Stimulated activated memory B cell treated with anti-CD40 and anti-IgM and Interleukin-4, amounts not matched to agents 10 μg/mL and 1 μg/mL and 100 μg/mL, for 72 hours (primary cell): Measurements from ENCODE around the gene SUCO.
A peak's percentile ranks its signal among the peaks of the same experiment; 100 is the strongest.

Experiments
- ATAC-seq: fragments of 150-1000 bp; cut with Tn5 transposase; 2 replicates; pipeline ENCODE4 v1.10.0; 2021
- H3K27ac Mint-ChIP-seq: one replicate; pipeline ENCODE4 v1.8.0; 2022; ENCODE audit warnings: mild to moderate bottlenecking, mixed read lengths
- H3K27me3 Mint-ChIP-seq: one replicate; pipeline ENCODE4 v1.8.0; 2022; ENCODE audit warnings: mixed read lengths
- H3K36me3 Mint-ChIP-seq: one replicate; pipeline ENCODE4 v1.8.0; 2022; ENCODE audit warnings: mixed read lengths
- H3K4me1 Mint-ChIP-seq: one replicate; pipeline ENCODE4 v1.8.0; 2022; ENCODE audit warnings: mixed read lengths
- H3K4me3 Mint-ChIP-seq: one replicate; pipeline ENCODE4 v1.8.0; 2022; ENCODE audit warnings: mild to moderate bottlenecking, moderate library complexity, mixed read lengths
- H3K9me3 Mint-ChIP-seq: one replicate; pipeline ENCODE4 v1.8.0; 2022; ENCODE audit warnings: mixed read lengths

SUCO gene

DNA sequence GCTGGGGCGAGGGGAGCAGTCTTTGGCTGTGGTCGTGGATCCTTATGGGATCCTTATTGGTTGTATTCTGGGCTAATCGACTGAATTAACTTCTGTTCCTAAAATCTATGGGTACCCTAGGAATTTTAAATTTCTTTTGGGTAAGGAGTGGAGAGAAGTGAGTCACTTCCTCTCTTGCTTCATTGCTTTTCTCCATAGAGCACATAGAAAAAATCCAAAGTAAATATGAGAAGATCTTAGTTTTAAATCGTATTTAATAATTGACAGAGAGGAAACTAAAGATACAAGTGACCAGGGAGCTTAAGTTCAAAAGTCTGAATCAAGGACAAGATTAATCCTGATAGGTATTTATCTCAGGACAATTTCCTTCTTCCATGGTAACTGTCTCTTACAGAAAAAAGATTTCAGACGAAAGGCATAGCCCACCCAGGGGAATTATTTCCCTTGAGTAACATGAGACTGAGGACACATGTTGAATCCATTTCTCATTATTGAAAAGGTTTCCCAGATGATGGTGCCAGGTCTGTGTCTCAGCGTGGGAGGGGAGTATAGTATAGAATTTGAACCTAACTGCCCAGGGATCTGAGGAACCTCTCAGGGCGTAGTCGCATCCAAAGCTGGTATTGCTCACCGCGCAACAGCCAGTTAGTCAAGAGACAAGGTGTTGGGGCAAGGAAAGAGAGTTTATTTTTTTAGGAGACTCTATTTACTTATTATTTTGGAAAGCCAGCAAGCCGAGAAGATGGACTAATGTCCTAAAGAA is 97.3 kb downstream of the SUCO start:
- no peaks in the 10 kb centered on the region for H3K9me3 Mint-ChIP-seq
- no peaks in the 10 kb centered on the region for H3K36me3 Mint-ChIP-seq
- H3K27me3 Mint-ChIP-seq: no peaks in the 10 kb centered on the region
- no peak overlapping the region for H3K27ac Mint-ChIP-seq
- no peak for ATAC-seq
- no peak overlapping the region for H3K4me3 Mint-ChIP-seq
- peaks cover 6% of the 10 kb centered on the region for H3K4me1 Mint-ChIP-seq

GRCh38 chr1:172630868-172631267 is 97.9 kb downstream of the SUCO start:
- no peaks in the 10 kb centered on the region for H3K36me3 Mint-ChIP-seq
- H3K27me3 Mint-ChIP-seq: no peaks in the 10 kb centered on the region
- H3K4me3 Mint-ChIP-seq: no peak overlapping the region
- ATAC-seq: no peak
- H3K4me1 Mint-ChIP-seq: peaks cover 6% of the 10 kb centered on the region
- H3K9me3 Mint-ChIP-seq: no peaks in the 10 kb centered on the region
- H3K27ac Mint-ChIP-seq: no peak overlapping the region

DNA sequence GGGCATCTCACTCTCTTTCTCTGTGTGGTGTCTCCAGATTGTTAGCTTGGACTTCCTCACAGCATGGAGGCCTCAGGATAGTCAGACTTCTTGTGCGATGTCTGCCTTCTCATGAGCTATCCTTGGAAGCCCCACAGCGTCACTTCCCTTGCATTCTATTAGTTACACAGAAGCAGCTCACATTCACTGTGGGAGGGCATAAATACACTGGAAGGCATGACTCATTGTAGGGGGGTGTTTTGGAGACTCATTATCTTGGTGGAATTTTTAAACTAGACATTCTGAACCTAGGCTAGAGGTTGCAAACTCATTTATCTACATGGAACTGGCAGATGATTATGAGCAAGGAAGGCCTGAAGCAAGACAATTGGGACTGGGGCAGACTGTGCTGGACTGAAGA is 104.6 kb downstream of the SUCO start:
- ATAC-seq: no peak
- no peak overlapping the region for H3K27ac Mint-ChIP-seq
- no peaks in the 10 kb centered on the region for H3K36me3 Mint-ChIP-seq
- no peaks in the 10 kb centered on the region for H3K9me3 Mint-ChIP-seq
- H3K27me3 Mint-ChIP-seq: no peaks in the 10 kb centered on the region
- H3K4me3 Mint-ChIP-seq: no peak overlapping the region
- H3K4me1 Mint-ChIP-seq: peaks cover 28% of the 10 kb centered on the region

GRCh38 chr1:172638249-172638648 is 105.3 kb downstream of the SUCO start:
- peak overlapping the region; percentile 78 for H3K27ac Mint-ChIP-seq
- no peak overlapping the region for H3K4me3 Mint-ChIP-seq
- no peak for ATAC-seq
- H3K4me1 Mint-ChIP-seq: peaks cover 32% of the 10 kb centered on the region
- H3K9me3 Mint-ChIP-seq: no peaks in the 10 kb centered on the region
- H3K36me3 Mint-ChIP-seq: no peaks in the 10 kb centered on the region
- no peaks in the 10 kb centered on the region for H3K27me3 Mint-ChIP-seq

DNA sequence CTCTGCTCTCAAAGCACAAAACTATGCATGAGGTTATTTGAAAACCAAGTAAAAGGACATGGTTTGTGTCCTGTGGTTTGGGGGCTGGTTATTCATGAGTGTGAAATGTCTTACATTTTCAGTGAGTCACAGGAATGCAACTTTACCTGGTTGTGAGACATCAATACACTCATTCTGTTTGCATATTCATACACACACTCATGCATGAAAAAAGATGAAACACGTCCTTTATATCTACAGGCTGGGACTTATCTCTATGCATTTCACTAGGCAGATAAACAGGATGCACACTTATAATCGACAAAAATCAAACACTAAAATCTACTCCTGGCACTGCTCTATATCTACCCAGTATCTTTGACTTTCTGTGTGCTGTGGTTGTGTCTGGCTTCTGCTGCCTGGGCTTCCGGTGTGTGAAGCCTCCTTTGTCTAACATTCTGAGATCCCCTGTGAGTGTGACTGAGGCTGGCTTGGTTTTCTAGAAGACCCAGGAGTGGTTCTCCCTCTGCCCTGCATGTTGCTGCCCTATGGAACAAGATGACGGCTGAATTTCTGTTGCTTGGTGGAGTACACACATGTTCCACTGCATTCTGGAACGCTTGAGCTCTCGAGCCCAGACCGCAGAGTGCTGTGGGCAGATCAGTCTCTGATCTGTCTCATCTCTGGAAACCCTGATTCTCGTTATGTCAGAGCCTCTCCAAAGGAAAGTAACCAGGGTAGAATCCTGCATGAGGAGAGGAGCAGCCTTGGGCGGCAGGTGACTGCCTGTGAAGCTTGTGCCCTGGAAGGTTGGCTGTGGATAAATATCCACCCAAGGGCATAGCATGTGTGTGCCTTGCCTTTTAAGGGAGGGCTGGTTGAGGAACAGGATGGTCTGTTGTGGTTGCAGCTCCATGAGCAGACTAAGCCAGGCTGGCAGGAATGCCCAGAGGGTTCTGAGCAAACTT is 106.2 kb downstream of the SUCO start:
- peak; percentile 90 for ATAC-seq
- H3K9me3 Mint-ChIP-seq: no peaks in the 10 kb centered on the region
- H3K4me3 Mint-ChIP-seq: peak overlapping the region; percentile 57
- peaks cover 41% of the 10 kb centered on the region for H3K4me1 Mint-ChIP-seq
- H3K27ac Mint-ChIP-seq: peak overlapping the region; percentile 78
- no peaks in the 10 kb centered on the region for H3K36me3 Mint-ChIP-seq
- no peaks in the 10 kb centered on the region for H3K27me3 Mint-ChIP-seq

- peaks cover under 1% of the 10 kb centered on the region for H3K27me3 Mint-ChIP-seq
- H3K9me3 Mint-ChIP-seq: no peaks in the 10 kb centered on the region
- H3K4me3 Mint-ChIP-seq: no peak overlapping the region
- ATAC-seq: no peak
- H3K4me1 Mint-ChIP-seq: peaks cover 49% of the 10 kb centered on the region
- no peak overlapping the region for H3K27ac Mint-ChIP-seq
- no peaks in the 10 kb centered on the region for H3K36me3 Mint-ChIP-seq
These were observed 107.2 kb downstream of the SUCO start for GRCh38 chr1:172640111-172640510.

DNA sequence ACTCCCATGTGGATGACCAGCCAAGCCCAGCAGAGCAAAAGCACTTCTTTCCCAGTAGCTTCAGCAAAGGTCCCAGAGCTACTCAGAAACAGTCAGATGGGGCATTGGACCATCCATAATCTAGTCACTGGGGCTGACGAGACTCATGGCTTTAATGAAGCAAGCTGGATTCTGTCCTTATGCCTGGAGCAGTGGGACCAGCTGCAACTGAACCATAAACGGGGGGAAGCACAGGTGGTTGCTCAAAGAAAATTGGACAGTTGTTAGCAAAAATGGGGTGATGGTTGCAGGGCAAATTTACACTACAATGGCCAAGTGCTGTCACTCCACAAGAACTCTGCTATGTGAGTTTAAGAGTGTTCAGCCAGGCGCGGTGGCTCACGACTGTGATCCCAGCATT is 108.5 kb downstream of the SUCO start:
- H3K36me3 Mint-ChIP-seq: no peaks in the 10 kb centered on the region
- no peak overlapping the region for H3K27ac Mint-ChIP-seq
- no peak overlapping the region for H3K4me3 Mint-ChIP-seq
- peaks cover 8% of the 10 kb centered on the region for H3K27me3 Mint-ChIP-seq
- no peaks in the 10 kb centered on the region for H3K9me3 Mint-ChIP-seq
- peaks cover 49% of the 10 kb centered on the region for H3K4me1 Mint-ChIP-seq
- no peak for ATAC-seq

- peaks cover 8% of the 10 kb centered on the region for H3K27me3 Mint-ChIP-seq
- H3K4me1 Mint-ChIP-seq: peaks cover 57% of the 10 kb centered on the region
- no peak overlapping the region for H3K4me3 Mint-ChIP-seq
These were observed 110.0 kb downstream of the SUCO start for GRCh38 chr1:172642970-172643369.

GRCh38 chr1:172646653-172647052 is 113.7 kb downstream of the SUCO start:
- H3K27me3 Mint-ChIP-seq: peaks cover 8% of the 10 kb centered on the region
- H3K36me3 Mint-ChIP-seq: no peaks in the 10 kb centered on the region
- ATAC-seq: no peak
- H3K9me3 Mint-ChIP-seq: no peaks in the 10 kb centered on the region
- H3K27ac Mint-ChIP-seq: no peak overlapping the region
- H3K4me3 Mint-ChIP-seq: no peak overlapping the region
- peaks cover 29% of the 10 kb centered on the region for H3K4me1 Mint-ChIP-seq

More at GRCh38 chr1:172642970-172643369, 110.0 kb downstream of the SUCO start:
- H3K27ac Mint-ChIP-seq: no peak overlapping the region
- H3K36me3 Mint-ChIP-seq: no peaks in the 10 kb centered on the region
- H3K9me3 Mint-ChIP-seq: no peaks in the 10 kb centered on the region
- ATAC-seq: no peak

GRCh38 chr1:172647110-172647564 is 114.2 kb downstream of the SUCO start:
- Mint-ChIP-seq H3K36me3 (no peaks in the 10 kb centered on the region), H3K27ac (no peak overlapping the region), H3K27me3 (peaks cover 8% of the 10 kb centered on the region), H3K4me3 (no peak overlapping the region), H3K9me3 (no peaks in the 10 kb centered on the region), H3K4me1 (peaks cover 29% of the 10 kb centered on the region)
- peak; percentile 50 for ATAC-seq

DNA sequence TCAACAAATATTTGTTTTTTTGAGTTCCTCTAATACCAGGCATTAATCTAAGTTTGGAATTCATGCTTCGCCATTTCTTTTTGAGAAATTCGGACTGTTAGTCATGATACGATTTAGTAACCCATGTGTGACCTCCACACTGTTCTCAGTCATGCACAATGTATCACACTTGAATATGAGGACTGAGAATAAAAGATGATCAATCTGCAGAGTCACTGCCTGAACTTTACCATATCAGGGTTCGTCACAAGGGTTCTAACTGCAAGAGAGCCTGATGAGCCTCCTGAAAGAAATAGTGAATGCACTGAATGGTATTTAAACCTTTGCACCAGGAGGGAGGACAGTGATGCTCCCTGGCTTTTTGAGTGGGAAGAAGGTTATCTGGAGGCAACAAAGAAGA is 115.0 kb downstream of the SUCO start:
- no peak for ATAC-seq
- Mint-ChIP-seq H3K9me3 (no peaks in the 10 kb centered on the region), H3K36me3 (no peaks in the 10 kb centered on the region), H3K4me1 (peaks cover 27% of the 10 kb centered on the region), H3K27me3 (peaks cover 8% of the 10 kb centered on the region), H3K4me3 (no peak overlapping the region), H3K27ac (no peak overlapping the region)

DNA sequence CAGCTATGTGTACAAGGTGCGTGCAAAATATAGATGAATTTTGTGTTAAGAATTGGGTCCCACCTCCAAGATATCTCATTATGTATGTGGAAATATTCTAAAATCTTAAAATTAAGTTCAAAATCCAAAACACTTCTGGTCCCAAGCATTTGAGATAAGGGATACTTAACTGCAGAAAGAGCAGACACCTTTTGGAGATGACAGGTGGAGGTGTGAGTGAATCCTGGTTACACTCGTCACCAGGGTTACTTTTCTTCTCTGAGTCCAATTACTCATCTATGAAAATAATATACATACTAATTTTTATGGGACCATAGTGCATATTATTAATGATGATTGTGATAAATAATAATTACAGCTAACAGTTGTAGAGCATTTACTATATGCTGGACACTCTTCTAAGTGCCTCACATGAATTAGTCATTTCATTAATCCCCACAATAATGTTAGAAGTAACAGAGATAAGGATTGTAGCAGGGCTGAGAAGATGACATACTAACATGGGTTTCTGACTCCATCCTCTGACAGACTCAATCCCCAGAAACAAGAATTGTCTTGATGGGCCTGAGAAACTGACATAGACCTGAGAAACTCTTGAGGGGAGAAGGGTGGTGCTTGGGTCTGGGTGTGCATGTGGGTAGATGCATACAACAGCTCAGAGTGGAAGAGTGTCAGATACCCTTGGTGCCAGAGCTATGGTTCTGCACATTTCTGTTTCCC is 117.7 kb downstream of the SUCO start:
- Mint-ChIP-seq H3K36me3 (no peaks in the 10 kb centered on the region), H3K27me3 (peaks cover 2% of the 10 kb centered on the region), H3K4me3 (no peak overlapping the region), H3K9me3 (no peaks in the 10 kb centered on the region), H3K27ac (no peak overlapping the region), H3K4me1 (peaks cover 8% of the 10 kb centered on the region)
- no peak for ATAC-seq

DNA sequence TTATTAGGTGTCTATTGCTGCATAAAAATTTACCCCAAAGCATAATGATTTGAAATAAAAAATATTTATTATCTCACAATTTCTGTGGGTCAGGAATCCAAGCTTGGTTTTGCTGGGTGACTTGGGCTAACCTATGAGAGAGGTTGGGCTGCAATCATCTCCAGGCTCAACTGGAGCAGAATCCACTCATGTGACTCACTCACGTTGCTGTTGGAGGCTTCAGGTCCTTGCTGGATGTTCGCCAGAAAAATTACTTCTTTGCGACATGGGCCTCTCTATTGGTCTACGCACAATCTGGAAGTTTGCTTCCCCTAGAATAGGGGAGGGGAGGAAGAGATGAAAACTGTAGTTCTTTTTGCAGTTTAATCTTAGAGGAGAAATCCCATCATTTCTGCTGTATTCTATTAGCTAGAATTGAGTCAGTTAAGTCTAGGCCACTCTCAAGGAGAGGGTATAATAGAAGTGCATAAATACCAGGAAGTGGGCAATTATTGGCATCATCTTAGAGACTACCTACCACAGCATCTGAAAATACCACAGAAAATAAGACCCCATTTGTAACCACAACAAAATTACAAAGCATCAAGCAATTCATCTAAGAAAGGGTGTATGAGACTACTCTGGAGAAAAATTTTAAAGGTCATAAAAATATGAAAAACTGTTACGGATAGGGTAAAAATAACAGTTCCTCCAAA is 120.2 kb downstream of the SUCO start:
- no peak overlapping the region for H3K27ac Mint-ChIP-seq
- H3K36me3 Mint-ChIP-seq: no peaks in the 10 kb centered on the region
- no peaks in the 10 kb centered on the region for H3K4me1 Mint-ChIP-seq
- ATAC-seq: no peak
- H3K27me3 Mint-ChIP-seq: peaks cover 8% of the 10 kb centered on the region
- no peaks in the 10 kb centered on the region for H3K9me3 Mint-ChIP-seq
- H3K4me3 Mint-ChIP-seq: no peak overlapping the region

GRCh38 chr1:172654535-172654934 is 121.6 kb downstream of the SUCO start:
- H3K4me1 Mint-ChIP-seq: no peaks in the 10 kb centered on the region
- H3K27ac Mint-ChIP-seq: no peak overlapping the region
- H3K9me3 Mint-ChIP-seq: no peaks in the 10 kb centered on the region
- H3K27me3 Mint-ChIP-seq: peaks cover 8% of the 10 kb centered on the region
- H3K4me3 Mint-ChIP-seq: no peak overlapping the region
- no peak for ATAC-seq
- no peaks in the 10 kb centered on the region for H3K36me3 Mint-ChIP-seq

DNA sequence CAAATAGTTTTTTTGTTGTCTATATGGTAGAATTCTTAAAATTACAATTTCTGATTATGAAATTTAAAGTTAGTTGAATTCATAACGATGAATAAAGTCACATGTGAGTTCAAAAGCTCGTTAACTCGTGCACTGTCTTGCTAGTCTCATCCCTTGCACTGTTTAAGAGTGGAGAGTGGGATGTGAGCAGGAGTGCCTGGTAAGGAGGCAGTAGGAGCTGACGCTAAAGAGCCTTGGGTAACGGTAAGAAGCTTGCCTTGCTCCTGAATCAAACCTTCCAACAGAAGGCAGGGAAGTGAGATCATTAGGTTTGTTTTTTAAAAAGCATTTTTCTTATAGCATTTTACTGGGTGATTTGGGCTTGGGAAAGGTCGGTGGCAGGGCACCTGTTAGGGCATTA is 123.6 kb downstream of the SUCO start:
- ATAC-seq: no peak
- Mint-ChIP-seq H3K9me3 (no peaks in the 10 kb centered on the region), H3K27ac (no peak overlapping the region), H3K4me3 (no peak overlapping the region), H3K27me3 (peaks cover 8% of the 10 kb centered on the region), H3K4me1 (no peaks in the 10 kb centered on the region), H3K36me3 (no peaks in the 10 kb centered on the region)
